Subcutaneous abdominal adipose tissue (tissue), 5 donors: ENCODE results near the gene PTK7.

Source experiments
- H3K27ac ChIP-seq: one replicate; pipeline ENCODE4 v1.7.0; 2013; ENCODE audit warnings: low read depth, mild to moderate bottlenecking, inconsistent platforms, low read length, moderate library complexity
- H3K27me3 ChIP-seq, 5 donors: one replicate each; pipeline ENCODE4 v1.7.0; 2013; ENCODE audit warnings: low read length in 5 of 5, inconsistent platforms in 1 of 5; ENCODE audit not compliant: control insufficient read depth in 5 of 5, insufficient read depth in 4 of 5
- H3K36me3 ChIP-seq, 5 donors: one replicate each; pipeline ENCODE4 v1.7.0; 2013; ENCODE audit warnings: low read length in 5 of 5; ENCODE audit not compliant: control insufficient read depth in 5 of 5, insufficient read depth in 5 of 5
- H3K4me1 ChIP-seq, 5 donors: one replicate each; pipeline ENCODE4 v1.7.0; 2013; ENCODE audit warnings: low read length in 5 of 5, mild to moderate bottlenecking in 3 of 5, moderate library complexity in 1 of 5; ENCODE audit not compliant: control insufficient read depth in 5 of 5, insufficient read depth in 5 of 5
- H3K4me3 ChIP-seq, 5 donors: one replicate each; pipeline ENCODE4 v1.7.0; 2013; ENCODE audit warnings: low read length in 5 of 5, low read depth in 1 of 5
- H3K9ac ChIP-seq, 5 donors: one replicate each; pipeline ENCODE4 v1.7.0; 2013; ENCODE audit warnings: low read length in 5 of 5, mild to moderate bottlenecking in 4 of 5, moderate library complexity in 3 of 5
- H3K9me3 ChIP-seq, 5 donors: one replicate each; pipeline ENCODE4 v1.7.0; 2013; ENCODE audit warnings: low read length in 5 of 5; ENCODE audit not compliant: control insufficient read depth in 5 of 5
- donor health status: healthy.
- donor health status: healthy.
- donor health status: healthy.
- donor health status: healthy.
- donor health status: healthy.

Gene PTK7

DNA sequence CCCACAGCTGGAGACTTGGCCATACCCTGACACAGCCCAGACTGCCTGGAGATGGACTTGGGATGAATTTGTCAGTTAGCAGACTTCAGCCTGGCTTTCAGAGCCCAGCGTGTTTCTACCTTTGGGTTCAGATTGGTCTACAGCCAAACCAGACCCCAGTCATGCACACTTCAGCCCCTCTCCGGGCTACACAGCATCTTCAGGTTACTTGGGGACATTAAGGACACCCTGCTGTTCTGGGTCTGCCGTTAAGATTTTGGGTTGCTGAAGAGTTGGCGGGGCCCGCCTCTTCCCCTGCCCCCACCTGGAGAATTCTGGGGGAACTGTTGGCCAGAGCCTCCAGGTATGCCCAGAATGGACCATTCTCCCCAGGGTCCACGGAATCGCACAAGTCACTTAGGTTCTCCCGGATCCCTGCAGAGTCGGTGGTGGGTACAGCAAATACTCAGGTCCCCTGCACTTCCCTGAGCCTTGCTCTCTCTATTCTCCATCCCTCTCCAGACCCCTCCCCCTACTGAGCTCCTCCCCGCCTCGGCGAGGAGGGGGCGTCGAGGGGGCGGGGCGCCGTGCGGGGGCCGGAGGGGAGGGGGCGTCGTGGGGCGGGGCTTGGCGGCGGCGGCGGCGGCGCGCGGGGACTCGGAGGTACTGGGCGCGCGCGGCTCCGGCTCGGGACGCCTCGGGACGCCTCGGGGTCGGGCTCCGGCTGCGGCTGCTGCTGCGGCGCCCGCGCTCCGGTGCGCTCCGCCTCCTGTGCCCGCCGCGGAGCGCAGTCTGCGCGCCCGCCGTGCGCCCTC is at the start of gene PTK7:
PTK7 (plus strand) TSS at position 645 of the 794 bp plus-strand sequence. CDS start 175 bp downstream, outside the sequence.
- H3K27ac ChIP-seq, result no peak within 1 kb of the TSS

GRCh38 chr6:43026365-43026764 is 49.7 kb upstream of the PTK7 start:
- no peak overlapping the region for H3K9ac ChIP-seq
- H3K36me3 ChIP-seq, result peaks cover 14 to 65% (median 53%) of the 10 kb centered on the region in 5 donors
- H3K27ac ChIP-seq, result no peak overlapping the region
- H3K4me1 ChIP-seq, result peaks cover 0 to 13% (median 9%) of the 10 kb centered on the region in 5 donors
- H3K9me3 ChIP-seq, result no peaks in the 10 kb centered on the region
- H3K4me3 ChIP-seq, result no peak overlapping the region
- no peaks in the 10 kb centered on the region for H3K27me3 ChIP-seq

More for the DNA sequence above, at the start of gene PTK7:
- Histone ChIP-seq H3K36me3 (peaks cover 2 to 40% (median 35%) of the 10 kb centered on the region in 5 donors), H3K9ac (peak within 1 kb of the TSS in 2 of 5 donors; percentile 39 to 47), H3K27me3 (peaks cover 2 to 22% (median 15%) of the 10 kb centered on the region in 5 donors), H3K9me3 (no peaks in the 10 kb centered on the region), H3K4me3 (peak within 1 kb of the TSS in 4 of 5 donors; percentile 51 to 61 (median 53)), H3K4me1 (peaks cover 0 to 15% (median 13%) of the 10 kb centered on the region in 5 donors)

DNA sequence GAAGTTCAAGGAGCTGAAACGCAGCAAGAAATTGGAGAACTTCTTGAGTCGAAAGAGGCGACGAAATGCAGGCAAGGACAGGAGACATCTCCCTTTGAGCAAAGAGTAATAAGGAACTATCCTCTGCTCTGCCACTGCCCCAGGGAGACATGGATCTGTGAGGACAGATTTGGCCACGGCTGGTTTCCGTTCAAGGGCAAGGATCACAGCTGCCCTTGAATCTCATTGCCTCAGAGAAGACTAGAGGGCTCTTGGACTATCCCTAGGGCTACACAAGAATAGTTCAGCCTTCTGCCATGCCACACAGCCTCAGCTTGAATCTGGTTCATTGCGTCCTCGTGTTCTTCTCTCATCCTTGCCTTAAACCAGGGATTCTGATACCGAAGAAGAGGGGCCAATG is 47.0 kb upstream of the PTK7 start:
- H3K27ac ChIP-seq, result no peak overlapping the region
- H3K4me1 ChIP-seq, result no peaks in the 10 kb centered on the region
- H3K4me3 ChIP-seq, result no peak overlapping the region
- H3K9me3 ChIP-seq, result no peaks in the 10 kb centered on the region
- H3K9ac ChIP-seq, result no peak overlapping the region
- no peaks in the 10 kb centered on the region for H3K27me3 ChIP-seq
- peaks cover 14 to 86% (median 72%) of the 10 kb centered on the region in 5 donors for H3K36me3 ChIP-seq

DNA sequence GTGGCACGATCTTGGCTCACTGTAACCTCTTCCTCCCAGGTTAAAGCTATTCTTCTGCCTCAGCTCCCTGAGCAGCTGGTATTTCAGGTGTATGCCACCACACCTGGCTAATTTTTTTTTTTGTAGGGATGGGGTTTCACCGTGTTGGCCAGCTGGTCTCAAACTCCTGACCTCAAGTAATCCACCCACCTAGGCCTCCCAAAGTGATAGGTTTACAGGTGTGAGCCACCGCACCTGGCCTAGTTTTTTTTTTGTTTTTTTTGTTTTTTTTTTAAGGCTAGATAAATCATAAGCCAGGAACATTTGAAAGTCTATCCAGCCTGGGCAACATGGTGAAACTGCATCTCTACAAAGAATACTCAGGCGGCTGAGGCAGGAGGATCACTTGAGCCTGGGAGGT is 43.8 kb upstream of the PTK7 start:
- H3K36me3 ChIP-seq, result peaks cover 5 to 80% (median 64%) of the 10 kb centered on the region in 5 donors

DNA sequence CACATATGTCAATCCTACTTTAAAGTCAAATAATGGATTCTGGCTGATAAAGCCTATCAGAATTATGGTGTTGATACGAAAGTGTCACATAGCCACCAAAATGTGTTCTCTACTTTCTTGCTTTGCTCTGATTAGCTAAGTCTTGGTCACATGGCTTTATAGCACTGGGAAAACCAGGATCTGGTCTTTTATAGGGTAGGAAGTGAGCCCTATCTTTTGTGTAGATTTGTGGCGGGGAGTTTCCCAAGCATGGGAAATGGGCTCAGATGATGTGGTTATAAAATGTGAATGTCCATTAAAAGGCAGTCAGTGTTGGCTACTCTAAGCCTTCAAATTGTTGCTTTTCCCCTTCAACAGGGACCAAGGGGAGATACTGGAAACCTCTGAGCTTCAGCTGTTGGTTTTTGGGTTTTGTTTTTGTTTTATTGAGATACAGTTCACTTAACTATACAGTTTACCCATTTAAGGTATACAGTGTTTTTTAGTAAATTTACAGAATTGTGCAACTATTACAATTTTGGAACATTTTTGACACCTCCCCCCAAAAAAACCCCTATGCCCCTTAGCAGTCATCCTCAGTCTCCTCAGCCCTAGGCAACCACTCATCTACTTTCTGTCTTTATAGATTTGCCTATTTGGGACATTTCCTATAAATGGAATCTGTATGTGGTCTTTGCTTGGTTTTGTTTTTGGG is 42.5 kb upstream of the PTK7 start:
- peaks cover 5 to 80% (median 66%) of the 10 kb centered on the region in 5 donors for H3K36me3 ChIP-seq
- H3K9ac ChIP-seq, result no peak overlapping the region
- H3K9me3 ChIP-seq, result no peaks in the 10 kb centered on the region

More for the DNA sequence above, 43.8 kb upstream of the PTK7 start:
- no peaks in the 10 kb centered on the region for H3K4me1 ChIP-seq
- no peak overlapping the region for H3K27ac ChIP-seq
- H3K9me3 ChIP-seq, result no peaks in the 10 kb centered on the region
- H3K9ac ChIP-seq, result peak overlapping the region in 1 of 5 donors; percentile 20
- no peak overlapping the region for H3K4me3 ChIP-seq
- no peaks in the 10 kb centered on the region for H3K27me3 ChIP-seq

GRCh38 chr6:43034190-43034525 is 42.0 kb upstream of the PTK7 start:
- Histone ChIP-seq H3K4me1 (no peaks in the 10 kb centered on the region), H3K36me3 (peaks cover 2 to 80% (median 66%) of the 10 kb centered on the region in 5 donors), H3K4me3 (no peak overlapping the region), H3K9me3 (no peaks in the 10 kb centered on the region), H3K9ac (no peak overlapping the region), H3K27me3 (no peaks in the 10 kb centered on the region), H3K27ac (no peak overlapping the region)

More for the DNA sequence above, 42.5 kb upstream of the PTK7 start:
- no peaks in the 10 kb centered on the region for H3K27me3 ChIP-seq
- H3K4me3 ChIP-seq, result no peak overlapping the region
- H3K4me1 ChIP-seq, result no peaks in the 10 kb centered on the region
- H3K27ac ChIP-seq, result no peak overlapping the region

DNA sequence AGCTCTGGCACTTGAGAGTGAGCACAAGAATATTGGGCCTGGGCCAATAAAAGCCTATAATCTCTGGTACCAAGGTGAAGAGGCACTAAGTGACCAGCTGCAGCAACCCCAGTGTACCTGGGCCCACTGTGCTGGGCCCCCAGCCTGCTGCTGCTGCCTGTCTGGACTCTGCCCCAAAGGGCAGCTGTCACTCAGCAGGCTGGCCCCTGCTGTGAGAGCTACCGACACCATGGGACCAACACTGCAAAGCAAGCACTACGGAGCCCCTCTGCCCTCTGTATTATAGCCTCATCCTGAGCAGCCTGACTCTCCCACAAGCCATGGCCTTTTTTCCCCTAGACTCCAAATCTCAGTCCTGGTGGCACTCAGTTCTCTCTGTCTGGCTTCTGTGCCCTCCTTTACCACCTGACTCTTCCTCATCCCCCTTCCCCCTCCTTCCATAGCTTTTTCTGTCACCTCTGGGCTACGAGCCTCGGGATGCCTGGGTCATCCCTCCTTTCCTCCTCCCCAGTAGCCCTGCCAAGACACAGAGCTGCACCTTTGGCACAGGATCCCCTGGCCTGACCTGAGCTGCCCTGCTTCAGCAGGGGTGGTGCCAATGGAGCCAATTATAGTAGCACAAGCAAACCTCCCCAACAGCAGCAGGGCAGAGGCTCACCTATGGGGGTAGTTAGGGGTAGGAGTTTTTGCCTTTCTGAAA is 40.5 kb upstream of the PTK7 start:
- Histone ChIP-seq H3K4me3 (no peak overlapping the region), H3K4me1 (no peaks in the 10 kb centered on the region), H3K27ac (no peak overlapping the region), H3K36me3 (peaks cover 0 to 82% (median 67%) of the 10 kb centered on the region in 5 donors), H3K9me3 (no peaks in the 10 kb centered on the region), H3K27me3 (no peaks in the 10 kb centered on the region), H3K9ac (no peak overlapping the region)

GRCh38 chr6:43036712-43037111 is 39.4 kb upstream of the PTK7 start:
- Histone ChIP-seq H3K27ac (no peak overlapping the region), H3K36me3 (peaks cover 0 to 86% (median 72%) of the 10 kb centered on the region in 5 donors), H3K9ac (no peak overlapping the region), H3K4me3 (no peak overlapping the region), H3K27me3 (no peaks in the 10 kb centered on the region), H3K4me1 (no peaks in the 10 kb centered on the region), H3K9me3 (no peaks in the 10 kb centered on the region)

- peaks cover 0 to 84% (median 70%) of the 10 kb centered on the region in 5 donors for H3K36me3 ChIP-seq
- H3K4me1 ChIP-seq, result no peaks in the 10 kb centered on the region
- no peak overlapping the region for H3K4me3 ChIP-seq
- no peak overlapping the region for H3K27ac ChIP-seq
- no peaks in the 10 kb centered on the region for H3K27me3 ChIP-seq
- H3K9ac ChIP-seq, result no peak overlapping the region
- no peaks in the 10 kb centered on the region for H3K9me3 ChIP-seq
These were observed 38.9 kb upstream of the PTK7 start for GRCh38 chr6:43037197-43037596.
